Activated CD8-positive, alpha-beta T cell treated with anti-CD3 and anti-CD28 coated beads for 36 hours (primary cell): ENCODE data around the gene CATSPER1. TPM values are rescaled to one million over a fixed set of nuclear protein-coding genes. Genes with fewer than 3 reads are reported as not detected.

Source experiments
- ATAC-seq: fragments of 200-7000 bp; cut with Tn5 transposase; one replicate; pipeline ENCODE4 v1.10.0; 2021; ENCODE audit warnings: mild to moderate bottlenecking, moderate library complexity
- CTCF ChIA-PET: fragments of 350-600 bp; sonication (Branson Sonifier 250); formaldehyde crosslinking; loops from one replicate; lab custom pipeline; 2021; ENCODE audit warnings: antibody characterized with exemption; lab: Charles Lee
- POLR2A ChIA-PET: fragments of 350-600 bp; sonication (Branson Sonifier 250); formaldehyde crosslinking; loops from one replicate; lab custom pipeline; 2021; ENCODE audit warnings: antibody characterized with exemption; lab: Charles Lee
- DNase-seq: peaks from one replicate; pipeline ENCODE4 v3.0.0-alpha.2; 2020
- H3K27ac Mint-ChIP-seq: one replicate; pipeline ENCODE4 v1.8.0; 2021; ENCODE audit warnings: mild to moderate bottlenecking, mixed read lengths
- H3K27me3 Mint-ChIP-seq: one replicate; pipeline ENCODE4 v1.8.0; 2021; ENCODE audit warnings: mixed read lengths
- H3K36me3 Mint-ChIP-seq: one replicate; pipeline ENCODE4 v1.8.0; 2021; ENCODE audit warnings: low read depth, mixed read lengths
- H3K4me1 Mint-ChIP-seq: one replicate; pipeline ENCODE4 v1.8.0; 2021; ENCODE audit warnings: low read depth, mixed read lengths
- H3K4me3 Mint-ChIP-seq: one replicate; pipeline ENCODE4 v1.8.0; 2021; ENCODE audit warnings: mild to moderate bottlenecking, moderate library complexity, mixed read lengths
- H3K9me3 Mint-ChIP-seq: one replicate; pipeline ENCODE4 v1.8.0; 2021; ENCODE audit warnings: mixed read lengths
- CTCF ChIP-seq: fragments of 200-600 bp; IDR thresholded peaks from one replicate; pipeline ENCODE4 v1.8.0; 2022; ENCODE audit warnings: antibody characterized with exemption, mild to moderate bottlenecking
- intact Hi-C: fragments of 100-400 bp; cut with micrococcal nuclease; formaldehyde crosslinking; loops from one replicate; pipeline ENCODE4 v1.10.0; 2022
- total RNA-seq, 2 experiments: library from RNA; stranded (reverse); gene quantifications; one replicate each; pipeline ENCODE4 v1.2.3, GENCODE V29; 2021

CATSPER1 gene
- not detected for total RNA-seq

- POLR2A ChIA-PET = interaction anchor here (1.0 kb wide), 1 partner anchor 15 kb away, joined by 4 read pairs; no protein-coding TSS in a partner anchor
- no peaks in the 10 kb centered on the region for H3K36me3 Mint-ChIP-seq
- ATAC-seq = no peak
- intact Hi-C loops = no loop called here
- no peaks in the 10 kb centered on the region for H3K9me3 Mint-ChIP-seq
- peaks cover 7% of the 10 kb centered on the region for H3K4me1 Mint-ChIP-seq
- no peak for TF ChIP-seq CTCF
- no peak within 1 kb of the TSS for H3K4me3 Mint-ChIP-seq
- no peak for DNase-seq
- CTCF ChIA-PET = interaction anchor here (4.5 kb wide), 1 partner anchor 19 kb away, joined by 22 read pairs; no protein-coding TSS in a partner anchor
- H3K27me3 Mint-ChIP-seq = peaks cover 8% of the 10 kb centered on the region
- H3K27ac Mint-ChIP-seq = no peak within 1 kb of the TSS
Observed at GRCh38 chr11:66026017-66026529, at the start of gene CATSPER1. Gene CATSPER1, minus strand, starts transcription at chr11:66026479. Its CDS starts 100 bp downstream, at chr11:66026379.

DNA sequence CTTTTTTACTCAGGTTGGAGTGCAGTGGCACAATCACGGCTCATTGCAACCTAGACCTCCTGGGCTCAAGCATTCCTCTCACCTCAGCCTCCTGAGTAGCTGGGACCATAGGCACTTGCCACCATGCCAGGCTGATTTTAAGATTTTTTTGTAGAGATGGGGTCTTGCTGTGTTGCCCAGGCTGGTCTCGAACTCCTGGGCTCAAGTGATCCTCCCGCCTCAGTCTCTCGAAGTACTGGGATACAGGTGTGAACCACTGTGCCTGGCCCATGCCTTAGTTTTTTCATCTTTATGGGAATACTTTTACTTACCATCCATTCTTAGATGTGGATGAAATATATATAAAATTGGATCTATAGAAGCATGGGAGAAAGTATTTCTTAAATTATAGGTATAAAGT is 49.0 kb upstream of the CATSPER1 start:
- no peak for DNase-seq
- H3K27me3 Mint-ChIP-seq = no peaks in the 10 kb centered on the region
- H3K9me3 Mint-ChIP-seq = no peaks in the 10 kb centered on the region
- intact Hi-C loops = no loop called here
- no peak for TF ChIP-seq CTCF
- H3K36me3 Mint-ChIP-seq = peaks cover 55% of the 10 kb centered on the region
- H3K4me1 Mint-ChIP-seq = peaks cover 64% of the 10 kb centered on the region
- ATAC-seq = no peak
- POLR2A ChIA-PET = interaction anchor here (1.3 to 1.5 kb wide), 2 partner anchors 24 to 70 kb away, joined by 3 read pairs; no protein-coding TSS in a partner anchor
- no peak overlapping the region for H3K27ac Mint-ChIP-seq
- CTCF ChIA-PET = interaction anchor here (1.3 to 3.8 kb wide), 3 partner anchors 53 to 190 kb away, joined by 3 to 13 read pairs (median 3); no protein-coding TSS in a partner anchor
- H3K4me3 Mint-ChIP-seq = no peak overlapping the region

DNA sequence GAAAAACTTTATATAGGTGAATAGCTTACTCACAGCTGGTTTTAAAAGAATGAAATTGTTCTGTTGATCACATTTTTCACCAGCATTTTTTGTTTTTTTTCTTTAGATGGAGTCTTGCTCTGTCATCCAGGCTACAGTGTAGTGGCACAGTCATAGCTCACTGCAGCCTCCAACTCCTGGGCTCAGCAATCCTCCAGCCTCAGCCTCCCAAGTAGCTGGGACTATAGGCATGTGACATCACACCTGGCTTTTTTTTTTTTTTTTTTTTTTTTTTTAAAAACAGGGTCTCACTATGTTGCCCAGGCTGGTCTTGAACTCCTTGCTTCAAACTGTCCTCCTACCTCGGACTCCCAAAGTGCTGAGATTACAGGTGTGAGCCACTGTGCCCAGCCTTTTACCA is 47.4 kb upstream of the CATSPER1 start:
- Mint-ChIP-seq H3K27ac (no peak overlapping the region), H3K36me3 (peaks cover 61% of the 10 kb centered on the region), H3K4me3 (no peak overlapping the region), H3K27me3 (no peaks in the 10 kb centered on the region), H3K4me1 (peaks cover 57% of the 10 kb centered on the region), H3K9me3 (no peaks in the 10 kb centered on the region)
- no peak for TF ChIP-seq CTCF
- CTCF ChIA-PET = interaction anchor here (0.8 to 1.4 kb wide), 3 partner anchors 53 to 62 kb away, joined by 4 to 5 read pairs (median 5); no protein-coding TSS in a partner anchor
- intact Hi-C loops = no loop called here
- POLR2A ChIA-PET = no interaction called here
- ATAC-seq = no peak
- DNase-seq = peak; percentile 40

- ChIA-PET POLR2A (interaction anchor here (1.0 to 11.1 kb wide), 3 partner anchors 17 to 214 kb away, joined by 3 to 131 read pairs (median 3); partner anchors contain the start of gene SF3B2), CTCF (interaction anchor here (1.4 to 7.5 kb wide), 4 partner anchors 9 to 60 kb away, joined by 5 to 112 read pairs (median 60); no protein-coding TSS in a partner anchor)
- peaks cover 59% of the 10 kb centered on the region for H3K4me1 Mint-ChIP-seq
- ATAC-seq (no peak), DNase-seq (no peak)
- H3K36me3 Mint-ChIP-seq = peaks cover 64% of the 10 kb centered on the region
- H3K4me3 Mint-ChIP-seq = peak overlapping the region; percentile 81
- no peak for TF ChIP-seq CTCF
- intact Hi-C loops = no loop called here
- no peaks in the 10 kb centered on the region for H3K27me3 Mint-ChIP-seq
- no peaks in the 10 kb centered on the region for H3K9me3 Mint-ChIP-seq
- H3K27ac Mint-ChIP-seq = peak overlapping the region; percentile 89
Observed at GRCh38 chr11:66072518-66072917, 46.2 kb upstream of the CATSPER1 start.

GRCh38 chr11:66072081-66072480 is 45.8 kb upstream of the CATSPER1 start:
- intact Hi-C loops = no loop called here
- no peak for ATAC-seq
- peaks cover 65% of the 10 kb centered on the region for H3K36me3 Mint-ChIP-seq
- no peak for TF ChIP-seq CTCF
- DNase-seq = no peak
- ChIA-PET CTCF (interaction anchor here (1.4 to 10.2 kb wide), 6 partner anchors 9 to 150 kb away, joined by 5 to 133 read pairs (median 60); partner anchors contain the start of gene SF3B2), POLR2A (interaction anchor here (0.8 to 11.1 kb wide), 8 partner anchors 8 to 283 kb away, joined by 3 to 131 read pairs (median 6); partner anchors contain the start of gene SF3B2)
- H3K9me3 Mint-ChIP-seq = no peaks in the 10 kb centered on the region
- H3K27ac Mint-ChIP-seq = peak overlapping the region; percentile 89
- H3K27me3 Mint-ChIP-seq = no peaks in the 10 kb centered on the region
- H3K4me3 Mint-ChIP-seq = peak overlapping the region; percentile 81
- H3K4me1 Mint-ChIP-seq = peaks cover 59% of the 10 kb centered on the region
